GM13977 (cell line): ENCODE data around the gene DACT3.

Experiments used
- DNase-seq: peaks from one replicate; pipeline ENCODE4 v3.0.0; 2012; ENCODE audit warnings: low spot score
- CTCF ChIP-seq: IDR thresholded peaks from 2 replicates; pipeline ENCODE4 v1.5.1; 2012; ENCODE audit warnings: mild to moderate bottlenecking, control low read depth; ENCODE audit not compliant: insufficient read depth; ENCODE audit errors: extremely low read depth, missing control alignments
- in situ Hi-C: fragments of 300-500 bp; cut with MboI; formaldehyde crosslinking; loops from one replicate; pipeline ENCODE4 v1.12.0; 2022; ENCODE audit warnings: low sequenced_read_pairs, low pct_unique_long_range_greater_than_20kb, mixed read lengths, inconsistent platforms; ENCODE audit not compliant: unreplicated experiment

Gene DACT3

GRCh38 chr19:46687438-46688145, 26.6 kb upstream of the DACT3 start:
- in situ Hi-C loops, result no loop called here
- TF ChIP-seq CTCF, result no peak

GRCh38 chr19:46685189-46685588, 24.2 kb upstream of the DACT3 start:
- no peak for DNase-seq
- in situ Hi-C loops, result no loop called here
- no peak for TF ChIP-seq CTCF

More at GRCh38 chr19:46687438-46688145, 26.6 kb upstream of the DACT3 start:
- no peak for DNase-seq

- DNase-seq, result peak; percentile 71
These were observed 17.2 kb upstream of the DACT3 start for GRCh38 chr19:46678110-46678732.

GRCh38 chr19:46674416-46675178, 13.6 kb upstream of the DACT3 start:
- TF ChIP-seq CTCF, result no peak
- DNase-seq, result peak; percentile 21
- in situ Hi-C loops, result no loop called here

More at GRCh38 chr19:46678110-46678732, 17.2 kb upstream of the DACT3 start:
- no peak for TF ChIP-seq CTCF
- in situ Hi-C loops, result no loop called here

GRCh38 chr19:46670813-46671212, 9.8 kb upstream of the DACT3 start:
- no peak for TF ChIP-seq CTCF
- in situ Hi-C loops, result no loop called here
- DNase-seq, result no peak

GRCh38 chr19:46668662-46669061, 7.7 kb upstream of the DACT3 start:
- in situ Hi-C loops, result loop anchor here (10.0 kb wide), 1 partner anchor 134 kb away; no protein-coding TSS in a partner anchor

More at GRCh38 chr19:46668662-46669061, 7.7 kb upstream of the DACT3 start:
- DNase-seq, result no peak
- TF ChIP-seq CTCF, result no peak
